ENCODE data around the gene MUCL3.

DNA sequence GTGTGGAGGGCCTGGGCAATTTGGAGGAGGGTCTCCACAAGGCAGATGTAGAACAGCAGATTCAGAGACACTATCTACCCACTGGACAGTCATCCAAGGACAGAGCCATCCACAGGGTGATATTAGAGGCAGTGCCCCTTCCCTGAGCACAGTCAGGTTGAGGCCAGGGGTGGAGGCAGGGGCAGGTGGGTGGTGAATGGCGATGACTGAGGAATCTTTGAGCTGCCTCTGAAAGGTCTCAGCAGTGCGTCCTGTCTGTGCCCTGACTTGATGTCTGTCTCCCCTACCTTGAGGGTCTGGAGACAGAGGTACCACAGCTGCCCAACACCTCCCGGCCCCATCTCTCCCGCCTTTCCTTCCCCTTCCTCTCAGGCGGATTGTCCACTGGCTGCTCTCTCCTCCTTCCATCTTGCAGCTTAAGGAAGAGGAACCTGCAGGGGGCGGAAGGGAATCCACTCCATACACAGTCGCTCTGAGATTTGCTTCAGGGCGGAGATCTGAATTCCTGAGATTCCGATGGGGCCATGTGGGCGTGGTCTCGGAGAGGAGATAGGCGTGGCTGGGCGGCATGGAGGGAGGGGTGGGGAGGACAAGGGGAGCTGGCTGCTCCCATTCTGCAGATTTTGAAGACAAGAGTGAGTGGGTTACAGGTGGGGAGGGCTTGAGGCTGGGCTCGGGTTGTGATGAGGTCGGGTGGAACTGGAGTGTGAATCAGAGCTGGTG is 1.7 kb downstream of the MUCL3 start:
- TF ChIP-seq TCF12 (IDR thresholded peaks at IDR 0.05; ENCODE audit: low read depth, low read length): no peak
- TF ChIP-seq, protein P1, sequence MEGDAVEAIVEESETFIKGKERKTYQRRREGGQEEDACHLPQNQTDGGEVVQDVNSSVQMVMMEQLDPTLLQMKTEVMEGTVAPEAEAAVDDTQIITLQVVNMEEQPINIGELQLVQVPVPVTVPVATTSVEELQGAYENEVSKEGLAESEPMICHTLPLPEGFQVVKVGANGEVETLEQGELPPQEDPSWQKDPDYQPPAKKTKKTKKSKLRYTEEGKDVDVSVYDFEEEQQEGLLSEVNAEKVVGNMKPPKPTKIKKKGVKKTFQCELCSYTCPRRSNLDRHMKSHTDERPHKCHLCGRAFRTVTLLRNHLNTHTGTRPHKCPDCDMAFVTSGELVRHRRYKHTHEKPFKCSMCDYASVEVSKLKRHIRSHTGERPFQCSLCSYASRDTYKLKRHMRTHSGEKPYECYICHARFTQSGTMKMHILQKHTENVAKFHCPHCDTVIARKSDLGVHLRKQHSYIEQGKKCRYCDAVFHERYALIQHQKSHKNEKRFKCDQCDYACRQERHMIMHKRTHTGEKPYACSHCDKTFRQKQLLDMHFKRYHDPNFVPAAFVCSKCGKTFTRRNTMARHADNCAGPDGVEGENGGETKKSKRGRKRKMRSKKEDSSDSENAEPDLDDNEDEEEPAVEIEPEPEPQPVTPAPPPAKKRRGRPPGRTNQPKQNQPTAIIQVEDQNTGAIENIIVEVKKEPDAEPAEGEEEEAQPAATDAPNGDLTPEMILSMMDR (IDR thresholded peaks at IDR 0.05; ENCODE audit: control extremely low read depth in 1 of 3, insufficient read depth in 1 of 3, low read depth in 1 of 3, low read length in 3 of 3): peak; percentile 48 to 62 (median 61)
- no peak for TF ChIP-seq CHD2 (IDR thresholded peaks at IDR 0.05; ENCODE audit: low read length)
- TF ChIP-seq CHD1 (IDR thresholded peaks at IDR 0.05; ENCODE audit: low read depth, low read length): no peak
- TF ChIP-seq SRF (IDR thresholded peaks at IDR 0.05; ENCODE audit: low read depth, low read length): no peak
- TF ChIP-seq JUND (IDR thresholded peaks at IDR 0.05; ENCODE audit: low read length): no peak
- TF ChIP-seq TEAD4 (IDR thresholded peaks at IDR 0.05; ENCODE audit: low read depth, low read length): peak; percentile 98
- TF ChIP-seq CEBPB (IDR thresholded peaks at IDR 0.05; ENCODE audit: low read depth, low read length): no peak
- no peak for TF ChIP-seq RFX5 (IDR thresholded peaks at IDR 0.05; ENCODE audit: borderline replicate concordance, low read depth, low read length)
- TF ChIP-seq EZH2 (IDR thresholded peaks at IDR 0.05; ENCODE audit: low read depth, low read length, severe bottlenecking): no peak

Measured in H1 (cell line).